B cell (primary cell): ENCODE data around the gene M1AP. TPM values are rescaled to one million over a fixed set of nuclear protein-coding genes. Genes with fewer than 3 reads are reported as not detected.

Experiments used
- ATAC-seq: fragments of 200-7000 bp; cut with Tn5 transposase; one replicate; pipeline ENCODE4 v1.10.0; 2021; ENCODE audit warnings: low read depth, mild to moderate bottlenecking, moderate number of reproducible peaks, moderate library complexity
- CTCF ChIA-PET: fragments of 350-600 bp; sonication (Branson Sonifier 250); formaldehyde crosslinking; loops from one replicate; lab custom pipeline; 2021; ENCODE audit warnings: antibody characterized with exemption, inconsistent platforms; lab: Charles Lee
- POLR2A ChIA-PET: fragments of 350-600 bp; sonication (Branson Sonifier 250); formaldehyde crosslinking; loops from one replicate; lab custom pipeline; 2021; ENCODE audit warnings: antibody characterized with exemption; lab: Charles Lee
- DNase-seq: peaks from one replicate; pipeline ENCODE4 v3.0.0; 2013
- H2AFZ ChIP-seq: 2 replicates; pipeline ENCODE4 v1.6.1; 2012; ENCODE audit warnings: mild to moderate bottlenecking, low read depth, low read length; ENCODE audit not compliant: insufficient read depth, poor library complexity, severe bottlenecking
- H3K27ac ChIP-seq, 2 donors: 1 replicate in 1 of 2; 2 replicates in 1 of 2; pipeline ENCODE4 v1.5.1; 2012 to 2013; ENCODE audit warnings: low read length in 2 of 2, mild to moderate bottlenecking in 2 of 2, moderate library complexity in 1 of 2
- H3K27me3 ChIP-seq, 4 experiments: fragments of 200-600 bp in 1 of 4; sonication (generic) in 1 of 4; replicated peaks in 1 of 4; 1 replicate in 2 of 4; 2 replicates in 2 of 4; pipeline versions ENCODE4 v1.6.1 to v1.7.0; 2013 to 2016; ENCODE audit warnings: low read length in 3 of 4, mild to moderate bottlenecking in 2 of 4, mixed read lengths in 1 of 4, moderate library complexity in 1 of 4; ENCODE audit not compliant: insufficient read depth in 4 of 4, control insufficient read depth in 3 of 4; ENCODE audit errors: control extremely low read depth in 1 of 4
- H3K36me3 ChIP-seq, 2 experiments: replicated peaks in 1 of 2; 1 replicate in 1 of 2; 2 replicates in 1 of 2; pipeline versions ENCODE4 v1.6.1 to v1.7.1; 2013; ENCODE audit warnings: low read length in 1 of 2; ENCODE audit not compliant: insufficient read depth in 2 of 2, control insufficient read depth in 1 of 2; ENCODE audit errors: control extremely low read depth in 1 of 2, extremely low read depth in 1 of 2
- H3K4me1 ChIP-seq, 2 donors: fragments of 200-600 bp in 1 of 2; sonication (generic) in 1 of 2; 1 replicate in 1 of 2; 2 replicates in 1 of 2; pipeline versions ENCODE4 v1.5.1 to v1.6.1; 2013 to 2017; ENCODE audit warnings: low read length in 2 of 2; ENCODE audit not compliant: control insufficient read depth in 2 of 2, insufficient read depth in 2 of 2
- H3K4me2 ChIP-seq: replicated peaks from 2 replicates; pipeline ENCODE3; 2012; ENCODE audit warnings: mild to moderate bottlenecking, low read depth, low read length; ENCODE audit not compliant: poor library complexity, severe bottlenecking
- H3K4me3 ChIP-seq, 5 experiments: fragments of 200-600 bp in 1 of 5; sonication (generic) in 1 of 5; 1 replicate in 3 of 5; 2 replicates in 2 of 5; pipeline versions ENCODE4 v1.5.1 to v1.7.0; 2011 to 2016; ENCODE audit warnings: low read length in 4 of 5, mild to moderate bottlenecking in 4 of 5, low read depth in 2 of 5, control low read depth in 1 of 5, moderate library complexity in 1 of 5; ENCODE audit not compliant: insufficient read depth in 1 of 5; ENCODE audit errors: control extremely low read depth in 1 of 5, extremely low read depth in 1 of 5
- H3K79me2 ChIP-seq: fragments of 200-600 bp; sonication (generic); one replicate; pipeline ENCODE4 v1.6.0; 2016; ENCODE audit warnings: low read length; ENCODE audit not compliant: control insufficient read depth, insufficient read depth
- H3K9ac ChIP-seq: fragments of 200-600 bp; sonication (generic); 2 replicates; pipeline ENCODE4 v1.6.1; 2017; ENCODE audit warnings: mild to moderate bottlenecking, low read length, moderate library complexity
- H3K9me3 ChIP-seq, 3 donors: one replicate each; pipeline versions ENCODE4 v1.6.1 to v1.7.1; 2013; ENCODE audit warnings: low read length in 2 of 3; ENCODE audit not compliant: control insufficient read depth in 2 of 3, insufficient read depth in 1 of 3; ENCODE audit errors: control extremely low read depth in 1 of 3
- H4K20me1 ChIP-seq: 2 replicates; pipeline ENCODE4 v1.6.0; 2012; ENCODE audit warnings: mild to moderate bottlenecking, low read length; ENCODE audit not compliant: insufficient read depth, control insufficient read depth, poor library complexity, severe bottlenecking
- H3K27ac Mint-ChIP-seq: one replicate; pipeline ENCODE4 v1.8.0; 2021; ENCODE audit warnings: mixed read lengths
- H3K27me3 Mint-ChIP-seq: one replicate; pipeline ENCODE4 v1.8.0; 2021; ENCODE audit warnings: mixed read lengths
- H3K4me1 Mint-ChIP-seq: one replicate; pipeline ENCODE4 v1.8.0; 2021; ENCODE audit warnings: mixed read lengths
- H3K4me3 Mint-ChIP-seq: one replicate; pipeline ENCODE4 v1.8.0; 2021; ENCODE audit warnings: mixed read lengths
- H3K9me3 Mint-ChIP-seq: one replicate; pipeline ENCODE4 v1.8.0; 2022; ENCODE audit warnings: mixed read lengths; ENCODE audit not compliant: insufficient read depth
- CTCF ChIP-seq: fragments of 200-600 bp; IDR thresholded peaks from one replicate; pipeline ENCODE4 v1.8.0; 2022; ENCODE audit warnings: antibody characterized with exemption, mild to moderate bottlenecking
- EZH2 ChIP-seq: IDR thresholded peaks from 2 replicates; pipeline ENCODE4 v1.6.1; 2012; ENCODE audit warnings: borderline replicate concordance, low read depth, mild to moderate bottlenecking, moderate library complexity, low read length; ENCODE audit not compliant: insufficient read depth, poor library complexity, severe bottlenecking
- WGBS: methylation state at CpG from one replicate; pipeline ENCODE4 v1.1.5; 2013; ENCODE audit warnings: missing lambda C conversion rate; ENCODE audit not compliant: insufficient coverage; 5-methylcytosine and 5-hydroxymethylcytosine counted together
- intact Hi-C: fragments of 100-400 bp; cut with micrococcal nuclease; formaldehyde crosslinking; loops from one replicate; pipeline ENCODE4 v1.10.0; 2022
- polyA plus RNA-seq: library from polyadenylated mRNA; depleted of rRNA; stranded (reverse); fragments of >200 nt; gene quantifications from 2 replicates; pipeline ENCODE4 v1.2.3, GENCODE V29; 2012
- total RNA-seq, 2 donors: library from RNA; stranded (reverse); fragments of 120-200 nt in 1 of 2; gene quantifications; 1 replicate in 1 of 2; 2 replicates in 1 of 2; pipeline versions ENCODE4 v1.2.3 to v1.2.4, GENCODE V29; 2013 to 2022

The M1AP gene
- total and polyA plus RNA-seq, 2 donors (not counting 1 experiment from before 2014, with no cell fraction given): 0.15 TPM; not detected in 1

GRCh38 chr2:74524955-74525716 is 123.0 kb downstream of the M1AP start:
- Histone ChIP-seq H3K9ac (no peak overlapping the region), H3K27ac (no peak overlapping the region), H3K9me3 (no peaks in the 10 kb centered on the region), H3K27me3 (peaks cover 0 to 7% (median 1%) of the 10 kb centered on the region in 4 experiments), H4K20me1 (peaks cover 17% of the 10 kb centered on the region), H3K4me3 (no peak overlapping the region), H3K36me3 (peaks cover 0 to 29% of the 10 kb centered on the region in 2 experiments), H3K4me1 (peaks cover 24 to 29% of the 10 kb centered on the region in 2 donors), H2AFZ (no peak overlapping the region), H3K79me2 (peaks cover 11% of the 10 kb centered on the region), H3K4me2 (no peak overlapping the region)
- Mint-ChIP-seq H3K9me3 (no peaks in the 10 kb centered on the region), H3K4me1 (peaks cover 24% of the 10 kb centered on the region), H3K27me3 (peaks cover 7% of the 10 kb centered on the region), H3K27ac (no peak overlapping the region), H3K4me3 (no peak overlapping the region)
- DNase-seq (no peak), ATAC-seq (no peak)
- intact Hi-C loops: loop anchor here (5.0 kb wide), 2 partner anchors 788 to 1293 kb away; partner anchors contain the start of genes CCT7, PRADC1 and TPRKB
- ChIA-PET POLR2A (interaction anchor here (0.8 to 1.1 kb wide), 2 partner anchors 19 to 46 kb away, joined by 3 read pairs; no protein-coding TSS in a partner anchor), CTCF (interaction anchor here (1.3 to 9.6 kb wide), 2 partner anchors 16 to 62 kb away, joined by 3 to 71 read pairs; no protein-coding TSS in a partner anchor)
- 97% methylated on average over 8 of the region's 10 CpGs for WGBS
- TF ChIP-seq EZH2 (no peak), CTCF (no peak)

GRCh38 chr2:74524005-74524404 is 124.1 kb downstream of the M1AP start:
- no peak overlapping the region for H3K4me2 ChIP-seq
- Mint-ChIP-seq H3K9me3 (no peaks in the 10 kb centered on the region), H3K27me3 (peaks cover 17% of the 10 kb centered on the region), H3K4me3 (no peak overlapping the region), H3K4me1 (peaks cover 23% of the 10 kb centered on the region), H3K27ac (no peak overlapping the region)
- H3K4me3 ChIP-seq: no peak overlapping the region
- no peak for ATAC-seq
- H3K79me2 ChIP-seq: peaks cover 5% of the 10 kb centered on the region
- H3K36me3 ChIP-seq: peaks cover 0 to 29% of the 10 kb centered on the region in 2 experiments
- TF ChIP-seq EZH2 (no peak), CTCF (no peak)
- no peaks in the 10 kb centered on the region for H3K9me3 ChIP-seq
- POLR2A ChIA-PET: interaction anchor here (0.6 kb wide), 1 partner anchor 76 kb away, joined by 4 read pairs; no protein-coding TSS in a partner anchor
- no peak for DNase-seq
- H2AFZ ChIP-seq: no peak overlapping the region
- intact Hi-C loops: no loop called here
- H3K27ac ChIP-seq: no peak overlapping the region
- CTCF ChIA-PET: no interaction called here
- H3K9ac ChIP-seq: no peak overlapping the region
- H3K4me1 ChIP-seq: peaks cover 23 to 27% of the 10 kb centered on the region in 2 donors
- H4K20me1 ChIP-seq: peaks cover 17% of the 10 kb centered on the region
- peaks cover 0 to 18% (median 11%) of the 10 kb centered on the region in 4 experiments for H3K27me3 ChIP-seq
- WGBS: 91% methylated on average over 8 of the region's 9 CpGs
